Heart left ventricle (tissue), 13 donors: ENCODE measurements around the gene PRKG2.

Source experiments
- POLR2A ChIP-seq, 2 donors: fragments of 450-650 bp; IDR thresholded peaks; one replicate each; pipeline ENCODE4 v1.6.1; 2017; ENCODE audit warnings: antibody characterized with exemption in 2 of 2, mild to moderate bottlenecking in 2 of 2, moderate library complexity in 2 of 2
- TF ChIP-seq, protein P1 (sequence below), 12 donors: fragments of 200-600 bp; sonication (generic) in 4 of 12; IDR thresholded peaks; one replicate each; pipeline versions ENCODE4 v1.5.0 to v1.8.0; 2018 to 2022; ENCODE audit warnings: antibody characterized with exemption in 12 of 12, mild to moderate bottlenecking in 5 of 12
- donor health status: ischemic (EF 13 %, LVEDD 7.1; RV severe dilation, severe dysfunction).
- donor health status: DM: no; HTN: yes; CAD: no.
- donor health status: DM: no; HTN: no; CAD: no.
- donor health status: ischemic (EF 25% LVEDD 6.9; RV normal size, moderate dysfunction).
- donor health status: ischemic (EF 25% LVEDD 5.7; RV mildly dilated, moderate dysfunction).
- donor health status: ischemic (EF 35%, LVEDD 5.7; RV mildly dilated, moderate dysfunction).
- donor health status: nonischemic (EF 11% LVEDD 7.7; RV severe dilation, severe dysfunction).
- donor health status: DM: yes; HTN: yes; CAD: no.
- donor health status: PGD.
- donor health status: ischemic (EF 29% LVEDD 5.4; RV normal size, mild dysfunction).
- donor health status: nonischemic (EF 23%, LVEDD 6.1; RV moderate dilation, normal function).

DNA sequence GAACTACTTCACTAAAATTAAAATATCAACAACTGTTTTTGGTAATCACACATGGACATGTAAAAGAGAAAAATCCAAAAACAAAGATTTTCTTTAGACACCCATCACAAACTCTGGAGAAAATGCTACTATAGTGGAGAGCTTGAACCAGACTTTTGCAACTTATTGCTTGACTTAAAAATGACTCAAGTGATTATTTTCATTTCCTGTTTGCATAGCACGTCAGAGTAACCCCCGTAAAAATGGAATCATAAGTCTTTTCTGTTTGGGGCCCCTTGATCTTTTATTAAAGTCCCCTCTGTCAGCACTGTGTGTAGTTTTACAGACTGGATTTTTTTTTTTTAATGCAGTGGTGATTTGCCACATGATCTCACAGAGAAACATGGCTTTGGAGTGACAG lies 79.5 kb downstream of the PRKG2 start:
- no peak for TF ChIP-seq POLR2A (IDR thresholded peaks at IDR 0.05)
- TF ChIP-seq, protein P1, sequence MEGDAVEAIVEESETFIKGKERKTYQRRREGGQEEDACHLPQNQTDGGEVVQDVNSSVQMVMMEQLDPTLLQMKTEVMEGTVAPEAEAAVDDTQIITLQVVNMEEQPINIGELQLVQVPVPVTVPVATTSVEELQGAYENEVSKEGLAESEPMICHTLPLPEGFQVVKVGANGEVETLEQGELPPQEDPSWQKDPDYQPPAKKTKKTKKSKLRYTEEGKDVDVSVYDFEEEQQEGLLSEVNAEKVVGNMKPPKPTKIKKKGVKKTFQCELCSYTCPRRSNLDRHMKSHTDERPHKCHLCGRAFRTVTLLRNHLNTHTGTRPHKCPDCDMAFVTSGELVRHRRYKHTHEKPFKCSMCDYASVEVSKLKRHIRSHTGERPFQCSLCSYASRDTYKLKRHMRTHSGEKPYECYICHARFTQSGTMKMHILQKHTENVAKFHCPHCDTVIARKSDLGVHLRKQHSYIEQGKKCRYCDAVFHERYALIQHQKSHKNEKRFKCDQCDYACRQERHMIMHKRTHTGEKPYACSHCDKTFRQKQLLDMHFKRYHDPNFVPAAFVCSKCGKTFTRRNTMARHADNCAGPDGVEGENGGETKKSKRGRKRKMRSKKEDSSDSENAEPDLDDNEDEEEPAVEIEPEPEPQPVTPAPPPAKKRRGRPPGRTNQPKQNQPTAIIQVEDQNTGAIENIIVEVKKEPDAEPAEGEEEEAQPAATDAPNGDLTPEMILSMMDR (IDR thresholded peaks at IDR 0.05), result no peak
